Measurements from ENCODE around the gene IRX4. TPM values are rescaled to one million over a fixed set of nuclear protein-coding genes. Genes with fewer than 3 reads are reported as not detected.

IRX4 gene
- total and polyA plus RNA-seq, 2 experiments from 2014 or later = not detected

GRCh38 chr5:1830571-1831228, 52.0 kb downstream of the IRX4 start:
- Histone ChIP-seq H3K9ac (no peak overlapping the region), H3K4me1 (ENCODE audit: insufficient read depth) (no peaks in the 10 kb centered on the region), H3K9me2 (ENCODE audit: insufficient read depth) (no peaks in the 10 kb centered on the region), H2AFZ (no peak overlapping the region), H4K20me1 (ENCODE audit: insufficient read depth) (no peaks in the 10 kb centered on the region), H3K27ac (no peak overlapping the region), H3K4me3 (no peak overlapping the region), H3K9me3 (ENCODE audit: low read depth) (no peaks in the 10 kb centered on the region), H3K36me3 (ENCODE audit: low read depth) (0 out of 2 replicates have a peak, but pooled peaks cover 3% of the 10 kb centered on the region), H3K79me2 (ENCODE audit: insufficient read depth) (no peaks in the 10 kb centered on the region), H3K27me3 (replicated peaks; ENCODE audit: insufficient read depth) (peaks cover 14% of the 10 kb centered on the region; the same call in 1 of the 2 replicates), H3F3A (ENCODE audit: insufficient read depth) (no peaks in the 10 kb centered on the region), H3K4me2 (ENCODE audit: unreplicated experiment) (no peak overlapping the region)
- WGBS, 2 experiments (ENCODE audit: low coverage in 1 of 2, low lambda C conversion rate in 2 of 2, missing lambda C conversion rate in 2 of 2) = 83 to 86% methylated on average over 16 to 17 of the region's 17 CpGs
- no peak for TF ChIP-seq EZH2phosphoT487 (IDR thresholded peaks at IDR 0.05; ENCODE audit: insufficient read depth, low read depth)
- no peak for TF ChIP-seq EZH2 (IDR thresholded peaks at IDR 0.05; ENCODE audit: insufficient read depth, poor library complexity, severe bottlenecking)
- no peak for DNase-seq
- in situ Hi-C loops (cut with MboI) = no loop called here

- Histone ChIP-seq H3K27me3 (replicated peaks; ENCODE audit: insufficient read depth) (no peaks in the 10 kb centered on the region), H3K9ac (no peak overlapping the region), H4K20me1 (ENCODE audit: insufficient read depth) (no peaks in the 10 kb centered on the region), H3K9me3 (ENCODE audit: low read depth) (no peaks in the 10 kb centered on the region), H3K36me3 (ENCODE audit: low read depth) (0 out of 2 replicates have a peak, but pooled peaks cover 3% of the 10 kb centered on the region), H2AFZ (no peak overlapping the region), H3K4me3 (no peak overlapping the region), H3K27ac (no peak overlapping the region), H3K79me2 (ENCODE audit: insufficient read depth) (no peaks in the 10 kb centered on the region), H3K4me1 (ENCODE audit: insufficient read depth) (no peaks in the 10 kb centered on the region), H3K4me2 (ENCODE audit: unreplicated experiment) (no peak overlapping the region), H3K9me2 (ENCODE audit: insufficient read depth) (no peaks in the 10 kb centered on the region), H3F3A (ENCODE audit: insufficient read depth) (no peaks in the 10 kb centered on the region)
- in situ Hi-C loops (cut with MboI) = no loop called here
- no peak for DNase-seq
- TF ChIP-seq EZH2 (IDR thresholded peaks at IDR 0.05; ENCODE audit: insufficient read depth, poor library complexity, severe bottlenecking) = no peak
- TF ChIP-seq EZH2phosphoT487 (IDR thresholded peaks at IDR 0.05; ENCODE audit: insufficient read depth, low read depth) = no peak
- 91 to 93% methylated on average over 20 to 32 of the region's 39 CpGs for WGBS, 2 experiments (ENCODE audit: low coverage in 1 of 2, low lambda C conversion rate in 2 of 2, missing lambda C conversion rate in 2 of 2)
Observed at GRCh38 chr5:1827886-1828397, 54.8 kb downstream of the IRX4 start.

Other genes with a start within 250 kb of the IRX4 start
- gene MRPL36, start 83.1 kb downstream of the IRX4 start, total RNA-seq (2014; rRNA removed; shearing (Covaris generic)) = 30.9 and 33.9 TPM in 2 replicates
- 140 and 147 TPM in 2 replicates for gene MRPL36, start 83.1 kb downstream of the IRX4 start, polyA plus RNA-seq (2016; fragmentation: Nextera tagmentation; extraction: Ambion mirVana)
- 34.7 and 39.6 TPM in 2 replicates for gene NDUFS6, start 81.5 kb downstream of the IRX4 start, total RNA-seq (2014; rRNA removed; shearing (Covaris generic))
- gene NDUFS6, start 81.5 kb downstream of the IRX4 start, polyA plus RNA-seq (2016; fragmentation: Nextera tagmentation; extraction: Ambion mirVana) = 103 and 106 TPM in 2 replicates

Data from GM23248 (cell line).